H1 (cell line): ENCODE measurements around the gene PLEKHS1. TPM values are rescaled to one million over a fixed set of nuclear protein-coding genes. Genes with fewer than 3 reads are reported as not detected.

Source experiments
- BCL11A ChIP-seq, 2 experiments: IDR thresholded peaks; one replicate each; pipeline ENCODE4 v1.6.1; 2011; ENCODE audit warnings: low read depth in 2 of 2, low read length in 2 of 2, mild to moderate bottlenecking in 2 of 2
- CTCF ChIP-seq, 3 experiments: IDR thresholded peaks; 1 replicate in 2 of 3; 2 replicates in 1 of 3; pipeline versions ENCODE4 v1.5.1 to v1.6.1; 2011; ENCODE audit warnings: low read length in 3 of 3, mild to moderate bottlenecking in 3 of 3, inconsistent platforms in 2 of 3, low read depth in 1 of 3, moderate library complexity in 1 of 3; ENCODE audit not compliant: insufficient read depth in 1 of 3; ENCODE audit errors: control extremely low read depth in 1 of 3
- NANOG ChIP-seq: IDR thresholded peaks from 2 replicates; pipeline ENCODE4 v1.6.1; 2011; ENCODE audit warnings: low read length, low read depth, mild to moderate bottlenecking, inconsistent platforms; ENCODE audit not compliant: insufficient read depth, poor library complexity, severe bottlenecking
- polyA plus RNA-seq, 7 experiments: library from polyadenylated mRNA; depleted of rRNA in 3 of 7; stranded (reverse) in 5 of 7; unstranded in 2 of 7; fragments of >200 nt in 5 of 7; fragments of 200-250 nt in 2 of 7; gene quantifications; 1 replicate in 5 of 7; 2 replicates in 1 of 7; 4 replicates in 1 of 7; pipeline versions ENCODE4 v1.2.1 to v1.2.3, GENCODE V29; 2011 to 2013; ENCODE audit warnings: missing spikeins in 2 of 7, mixed read lengths in 2 of 7
- total RNA-seq: library from RNA; stranded (reverse); fragmentation: NEBNext Ultra II Directional; extraction: Animal tissue kit (Norgen Biotek cat#: 25700); gene quantifications from 2 replicates; pipeline ENCODE4 v1.2.1, GENCODE V29; 2021

Gene PLEKHS1
- total and polyA plus RNA-seq, 2 of the 8 experiments (the other 6 are each of a cell fraction or from before 2014, with no cell fraction given): not detected

DNA sequence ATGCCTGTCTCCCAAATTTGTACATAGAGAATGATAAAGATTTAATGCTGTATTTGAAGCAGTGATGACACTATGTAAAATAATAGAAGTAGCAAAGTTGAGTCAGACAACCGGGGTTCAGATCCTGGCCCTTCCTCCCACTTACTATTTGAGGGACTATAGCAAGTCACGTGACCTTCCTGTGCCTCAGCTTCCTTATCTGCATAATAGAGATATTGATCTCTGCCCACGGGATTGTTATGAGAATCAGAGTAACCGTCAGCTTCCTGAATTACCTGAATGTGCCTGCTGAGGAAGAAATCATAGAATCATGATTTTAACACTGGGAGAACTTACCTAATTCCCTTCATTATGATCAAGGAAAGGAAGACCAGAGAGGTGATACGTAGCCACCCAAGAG is 44.9 kb upstream of the PLEKHS1 start (continued):
- no peak for TF ChIP-seq CTCF (IDR thresholded peaks at IDR 0.05; ENCODE audit: control extremely low read depth in 1 of 3, insufficient read depth in 1 of 3, low read depth in 1 of 3, low read length in 3 of 3)
- no peak for TF ChIP-seq BCL11A (IDR thresholded peaks at IDR 0.05; ENCODE audit: low read depth in 2 of 2, low read length in 2 of 2)
- TF ChIP-seq NANOG: no peak
- TF ChIP-seq, all 59 proteins: peak for 0
